NCI-H2227 treated with DMSO at 0.1 percent for 48 hours (cell line): Measurements from ENCODE around the gene ALOXE3.
A peak's percentile ranks its signal among the peaks of the same experiment; 100 is the strongest.

ENCODE experiments used
- DNase-seq: peaks from one replicate; lab custom pipeline; 2025; lab: John Stamatoyannopoulos, UW

Gene ALOXE3

GRCh38 chr17:8153957-8154607 is 35.8 kb upstream of the ALOXE3 start:
- peak; percentile 82 for DNase-seq

GRCh38 chr17:8153525-8153956 is 35.2 kb upstream of the ALOXE3 start:
- no peak for DNase-seq

- no peak for DNase-seq
Measured at GRCh38 chr17:8153031-8153451, 34.7 kb upstream of the ALOXE3 start.

- DNase-seq, result peak; percentile 83
Measured at GRCh38 chr17:8152112-8152775, 33.9 kb upstream of the ALOXE3 start, which contains the start of gene PER1. Gene PER1 (minus strand): TSS chr17:8152404. CDS start chr17:8150706, 1,698 bp downstream.

GRCh38 chr17:8151641-8152111 is 33.4 kb upstream of the ALOXE3 start:
- DNase-seq, result no peak

- DNase-seq, result peak; percentile 76
Measured at GRCh38 chr17:8151120-8151640, 32.9 kb upstream of the ALOXE3 start.

- DNase-seq, result no peak
Measured at GRCh38 chr17:8150194-8151119, 32.1 kb upstream of the ALOXE3 start.

GRCh38 chr17:8149419-8150193 is 31.3 kb upstream of the ALOXE3 start:
- DNase-seq, result no peak

GRCh38 chr17:8148560-8148959 is 30.2 kb upstream of the ALOXE3 start:
- DNase-seq, result no peak

- no peak for DNase-seq
Measured at GRCh38 chr17:8147805-8148404, 29.6 kb upstream of the ALOXE3 start.

GRCh38 chr17:8147141-8147804 is 29.0 kb upstream of the ALOXE3 start:
- DNase-seq, result no peak

GRCh38 chr17:8146381-8147140 is 28.2 kb upstream of the ALOXE3 start:
- DNase-seq, result no peak

GRCh38 chr17:8145811-8146210 is 27.5 kb upstream of the ALOXE3 start:
- DNase-seq, result no peak

GRCh38 chr17:8144401-8145231 is 26.3 kb upstream of the ALOXE3 start:
- DNase-seq, result no peak

GRCh38 chr17:8143581-8144400 is 25.5 kb upstream of the ALOXE3 start:
- no peak for DNase-seq

- DNase-seq, result no peak
Measured at GRCh38 chr17:8142887-8143580, 24.7 kb upstream of the ALOXE3 start.
